Measurements from ENCODE around the gene MBNL2. TPM values are rescaled to one million over a fixed set of nuclear protein-coding genes. Genes with fewer than 3 reads are reported as not detected.

Gene MBNL2
- total and polyA plus RNA-seq, 2 of the 13 experiments (the other 11 are each of a cell fraction or from before 2014, with no cell fraction given) = 30.8 to 59.0 TPM

- WGBS (ENCODE audit: low lambda C conversion rate) = 78% methylated on average over 2 of the region's 2 CpGs
- Histone ChIP-seq H3K4me3 (replicated peaks in 1 of 3; ENCODE audit: insufficient read depth in 1 of 3, low read depth in 2 of 3, low read length in 3 of 3) (no peak overlapping the region), H3K9me3 (ENCODE audit: low read length) (no peaks in the 10 kb centered on the region), H3K4me1 (ENCODE audit: insufficient read depth, low read length) (peaks cover 82% of the 10 kb centered on the region), H4K20me1 (ENCODE audit: insufficient read depth, low read length) (peaks cover 20% of the 10 kb centered on the region; the same call in 1 of the 2 replicates), H3K36me3 (replicated peaks in 1 of 2; ENCODE audit: control insufficient read depth in 1 of 2, insufficient read depth in 2 of 2, low read length in 2 of 2) (peaks cover 17 to 47% of the 10 kb centered on the region in 2 experiments), H3K79me2 (ENCODE audit: insufficient read depth, low read length) (peaks cover 94% of the 10 kb centered on the region), H3K27ac (ENCODE audit: extremely low read length, insufficient read depth, low read length) (no peak overlapping the region), H3K9ac (ENCODE audit: insufficient read depth, low read depth, low read length) (no peak overlapping the region), H2AFZ (ENCODE audit: low read length) (no peak overlapping the region), H3K4me2 (ENCODE audit: low read depth, low read length) (no peak overlapping the region), H3K27me3 (ENCODE audit: control insufficient read depth in 1 of 2, insufficient read depth in 2 of 2, low read length in 2 of 2) (no peaks in the 10 kb centered on the region)
- POLR2A ChIA-PET = no interaction called here
- CTCF ChIA-PET (ENCODE audit: low intra/inter-chr PET ratio, low total read pairs) = no interaction called here
- ATAC-seq (no peak), DNase-seq (ENCODE audit: low spot score) (no peak), FAIRE-seq (no peak)
- intact Hi-C loops (cut with micrococcal nuclease; ENCODE audit: unreplicated experiment) (no loop called here), in situ Hi-C loops (cut with HindIII; ENCODE audit: extremely low pct_ligation_motif_present, low pct_unique_long_range_greater_than_20kb) (no loop called here)
- TF ChIP-seq, protein P1, sequence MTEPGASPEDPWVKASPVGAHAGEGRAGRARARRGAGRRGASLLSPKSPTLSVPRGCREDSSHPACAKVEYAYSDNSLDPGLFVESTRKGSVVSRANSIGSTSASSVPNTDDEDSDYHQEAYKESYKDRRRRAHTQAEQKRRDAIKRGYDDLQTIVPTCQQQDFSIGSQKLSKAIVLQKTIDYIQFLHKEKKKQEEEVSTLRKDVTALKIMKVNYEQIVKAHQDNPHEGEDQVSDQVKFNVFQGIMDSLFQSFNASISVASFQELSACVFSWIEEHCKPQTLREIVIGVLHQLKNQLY (CRISPR knock-in tag; IDR thresholded peaks at IDR 0.05) = no peak
- TF ChIP-seq MTF1 (CRISPR knock-in tag; IDR thresholded peaks at IDR 0.05) (no peak), ZNF431 (CRISPR knock-in tag; IDR thresholded peaks at IDR 0.05; ENCODE audit: borderline replicate concordance, low read depth) (no peak), HIVEP1 (CRISPR knock-in tag; IDR thresholded peaks at IDR 0.05) (no peak), SUZ12 (IDR thresholded peaks at IDR 0.05; ENCODE audit: low read depth, low read length) (no peak), CBFB (CRISPR knock-in tag; IDR thresholded peaks at IDR 0.05) (no peak), ATF4 (CRISPR knock-in tag; IDR thresholded peaks at IDR 0.05) (no peak)
- TF ChIP-seq, protein P2, sequence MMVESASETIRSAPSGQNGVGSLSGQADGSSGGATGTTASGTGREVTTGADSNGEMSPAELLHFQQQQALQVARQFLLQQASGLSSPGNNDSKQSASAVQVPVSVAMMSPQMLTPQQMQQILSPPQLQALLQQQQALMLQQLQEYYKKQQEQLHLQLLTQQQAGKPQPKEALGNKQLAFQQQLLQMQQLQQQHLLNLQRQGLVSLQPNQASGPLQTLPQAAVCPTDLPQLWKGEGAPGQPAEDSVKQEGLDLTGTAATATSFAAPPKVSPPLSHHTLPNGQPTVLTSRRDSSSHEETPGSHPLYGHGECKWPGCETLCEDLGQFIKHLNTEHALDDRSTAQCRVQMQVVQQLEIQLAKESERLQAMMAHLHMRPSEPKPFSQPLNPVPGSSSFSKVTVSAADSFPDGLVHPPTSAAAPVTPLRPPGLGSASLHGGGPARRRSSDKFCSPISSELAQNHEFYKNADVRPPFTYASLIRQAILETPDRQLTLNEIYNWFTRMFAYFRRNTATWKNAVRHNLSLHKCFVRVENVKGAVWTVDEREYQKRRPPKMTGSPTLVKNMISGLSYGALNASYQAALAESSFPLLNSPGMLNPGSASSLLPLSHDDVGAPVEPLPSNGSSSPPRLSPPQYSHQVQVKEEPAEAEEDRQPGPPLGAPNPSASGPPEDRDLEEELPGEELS (CRISPR knock-in tag; IDR thresholded peaks at IDR 0.05) = no peak
- TF ChIP-seq, protein P3, sequence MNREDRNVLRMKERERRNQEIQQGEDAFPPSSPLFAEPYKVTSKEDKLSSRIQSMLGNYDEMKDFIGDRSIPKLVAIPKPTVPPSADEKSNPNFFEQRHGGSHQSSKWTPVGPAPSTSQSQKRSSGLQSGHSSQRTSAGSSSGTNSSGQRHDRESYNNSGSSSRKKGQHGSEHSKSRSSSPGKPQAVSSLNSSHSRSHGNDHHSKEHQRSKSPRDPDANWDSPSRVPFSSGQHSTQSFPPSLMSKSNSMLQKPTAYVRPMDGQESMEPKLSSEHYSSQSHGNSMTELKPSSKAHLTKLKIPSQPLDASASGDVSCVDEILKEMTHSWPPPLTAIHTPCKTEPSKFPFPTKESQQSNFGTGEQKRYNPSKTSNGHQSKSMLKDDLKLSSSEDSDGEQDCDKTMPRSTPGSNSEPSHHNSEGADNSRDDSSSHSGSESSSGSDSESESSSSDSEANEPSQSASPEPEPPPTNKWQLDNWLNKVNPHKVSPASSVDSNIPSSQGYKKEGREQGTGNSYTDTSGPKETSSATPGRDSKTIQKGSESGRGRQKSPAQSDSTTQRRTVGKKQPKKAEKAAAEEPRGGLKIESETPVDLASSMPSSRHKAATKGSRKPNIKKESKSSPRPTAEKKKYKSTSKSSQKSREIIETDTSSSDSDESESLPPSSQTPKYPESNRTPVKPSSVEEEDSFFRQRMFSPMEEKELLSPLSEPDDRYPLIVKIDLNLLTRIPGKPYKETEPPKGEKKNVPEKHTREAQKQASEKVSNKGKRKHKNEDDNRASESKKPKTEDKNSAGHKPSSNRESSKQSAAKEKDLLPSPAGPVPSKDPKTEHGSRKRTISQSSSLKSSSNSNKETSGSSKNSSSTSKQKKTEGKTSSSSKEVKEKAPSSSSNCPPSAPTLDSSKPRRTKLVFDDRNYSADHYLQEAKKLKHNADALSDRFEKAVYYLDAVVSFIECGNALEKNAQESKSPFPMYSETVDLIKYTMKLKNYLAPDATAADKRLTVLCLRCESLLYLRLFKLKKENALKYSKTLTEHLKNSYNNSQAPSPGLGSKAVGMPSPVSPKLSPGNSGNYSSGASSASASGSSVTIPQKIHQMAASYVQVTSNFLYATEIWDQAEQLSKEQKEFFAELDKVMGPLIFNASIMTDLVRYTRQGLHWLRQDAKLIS (CRISPR knock-in tag; IDR thresholded peaks at IDR 0.05) = no peak
- TF ChIP-seq, protein P4, sequence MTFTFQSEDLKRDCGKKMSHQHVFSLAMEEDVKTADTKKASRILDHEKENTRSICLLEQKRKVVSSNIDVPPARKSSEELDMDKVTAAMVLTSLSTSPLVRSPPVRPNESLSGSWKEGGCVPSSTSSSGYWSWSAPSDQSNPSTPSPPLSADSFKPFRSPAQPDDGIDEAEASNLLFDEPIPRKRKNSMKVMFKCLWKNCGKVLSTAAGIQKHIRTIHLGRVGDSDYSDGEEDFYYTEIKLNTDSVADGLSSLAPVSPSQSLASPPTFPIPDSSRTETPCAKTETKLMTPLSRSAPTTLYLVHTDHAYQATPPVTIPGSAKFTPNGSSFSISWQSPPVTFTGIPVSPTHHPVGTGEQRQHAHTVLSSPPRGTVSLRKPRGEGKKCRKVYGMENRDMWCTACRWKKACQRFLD (CRISPR knock-in tag; IDR thresholded peaks at IDR 0.05; ENCODE audit: borderline replicate concordance) = no peak
- BruUV-seq (replicated peaks) = no TSS peak
These were observed 61.8 kb downstream of the MBNL2 start for GRCh38 chr13:97283888-97284287.
